CD4-positive, alpha-beta T cell treated with Interleukin-4 for 1 hour (primary cell): ENCODE results near the gene DISP2.
A peak's percentile ranks its signal among the peaks of the same experiment; 100 is the strongest.

ENCODE experiments used
- DNase-seq, 2 donors: peaks; one replicate each; pipeline ENCODE4 v3.0.0-alpha.2; 2020 to 2022

Gene DISP2, protein sequence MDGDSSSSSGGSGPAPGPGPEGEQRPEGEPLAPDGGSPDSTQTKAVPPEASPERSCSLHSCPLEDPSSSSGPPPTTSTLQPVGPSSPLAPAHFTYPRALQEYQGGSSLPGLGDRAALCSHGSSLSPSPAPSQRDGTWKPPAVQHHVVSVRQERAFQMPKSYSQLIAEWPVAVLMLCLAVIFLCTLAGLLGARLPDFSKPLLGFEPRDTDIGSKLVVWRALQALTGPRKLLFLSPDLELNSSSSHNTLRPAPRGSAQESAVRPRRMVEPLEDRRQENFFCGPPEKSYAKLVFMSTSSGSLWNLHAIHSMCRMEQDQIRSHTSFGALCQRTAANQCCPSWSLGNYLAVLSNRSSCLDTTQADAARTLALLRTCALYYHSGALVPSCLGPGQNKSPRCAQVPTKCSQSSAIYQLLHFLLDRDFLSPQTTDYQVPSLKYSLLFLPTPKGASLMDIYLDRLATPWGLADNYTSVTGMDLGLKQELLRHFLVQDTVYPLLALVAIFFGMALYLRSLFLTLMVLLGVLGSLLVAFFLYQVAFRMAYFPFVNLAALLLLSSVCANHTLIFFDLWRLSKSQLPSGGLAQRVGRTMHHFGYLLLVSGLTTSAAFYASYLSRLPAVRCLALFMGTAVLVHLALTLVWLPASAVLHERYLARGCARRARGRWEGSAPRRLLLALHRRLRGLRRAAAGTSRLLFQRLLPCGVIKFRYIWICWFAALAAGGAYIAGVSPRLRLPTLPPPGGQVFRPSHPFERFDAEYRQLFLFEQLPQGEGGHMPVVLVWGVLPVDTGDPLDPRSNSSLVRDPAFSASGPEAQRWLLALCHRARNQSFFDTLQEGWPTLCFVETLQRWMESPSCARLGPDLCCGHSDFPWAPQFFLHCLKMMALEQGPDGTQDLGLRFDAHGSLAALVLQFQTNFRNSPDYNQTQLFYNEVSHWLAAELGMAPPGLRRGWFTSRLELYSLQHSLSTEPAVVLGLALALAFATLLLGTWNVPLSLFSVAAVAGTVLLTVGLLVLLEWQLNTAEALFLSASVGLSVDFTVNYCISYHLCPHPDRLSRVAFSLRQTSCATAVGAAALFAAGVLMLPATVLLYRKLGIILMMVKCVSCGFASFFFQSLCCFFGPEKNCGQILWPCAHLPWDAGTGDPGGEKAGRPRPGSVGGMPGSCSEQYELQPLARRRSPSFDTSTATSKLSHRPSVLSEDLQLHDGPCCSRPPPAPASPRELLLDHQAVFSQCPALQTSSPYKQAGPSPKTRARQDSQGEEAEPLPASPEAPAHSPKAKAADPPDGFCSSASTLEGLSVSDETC (N-terminal part only)

GRCh38 chr15:40357723-40358470, at the start of gene DISP2:
Gene DISP2 (plus strand): TSS chr15:40358219. CDS start chr15:40358322, 103 bp downstream.
- DNase-seq, result peak; percentile 89 to 90

DNA sequence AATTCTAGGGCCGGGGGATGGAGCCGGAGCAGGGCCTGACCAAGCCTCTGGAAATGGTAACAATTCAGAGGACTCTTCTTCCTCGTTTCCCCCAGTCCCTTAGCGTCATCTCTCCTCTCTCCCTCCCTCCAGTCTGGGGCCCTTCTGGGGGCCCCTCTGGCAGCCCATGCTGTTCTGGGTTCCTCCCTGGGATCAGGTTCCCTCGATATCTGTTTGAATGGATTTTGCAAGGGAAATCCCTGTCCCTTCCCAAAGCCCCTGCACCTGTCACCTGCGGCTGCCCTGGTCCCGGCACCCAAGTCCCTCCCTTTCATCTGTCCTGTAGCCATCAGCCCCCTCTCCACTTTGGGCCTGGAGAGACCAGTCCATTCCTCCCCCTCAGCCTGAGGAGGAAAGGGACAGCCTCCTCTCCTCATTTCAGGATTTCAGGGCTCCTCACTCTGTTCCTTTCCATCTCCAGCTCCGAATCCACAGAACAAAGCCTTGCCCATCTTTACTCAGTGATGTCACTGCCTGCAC, 48.6 kb upstream of the DISP2 start:
- no peak for DNase-seq

DNA sequence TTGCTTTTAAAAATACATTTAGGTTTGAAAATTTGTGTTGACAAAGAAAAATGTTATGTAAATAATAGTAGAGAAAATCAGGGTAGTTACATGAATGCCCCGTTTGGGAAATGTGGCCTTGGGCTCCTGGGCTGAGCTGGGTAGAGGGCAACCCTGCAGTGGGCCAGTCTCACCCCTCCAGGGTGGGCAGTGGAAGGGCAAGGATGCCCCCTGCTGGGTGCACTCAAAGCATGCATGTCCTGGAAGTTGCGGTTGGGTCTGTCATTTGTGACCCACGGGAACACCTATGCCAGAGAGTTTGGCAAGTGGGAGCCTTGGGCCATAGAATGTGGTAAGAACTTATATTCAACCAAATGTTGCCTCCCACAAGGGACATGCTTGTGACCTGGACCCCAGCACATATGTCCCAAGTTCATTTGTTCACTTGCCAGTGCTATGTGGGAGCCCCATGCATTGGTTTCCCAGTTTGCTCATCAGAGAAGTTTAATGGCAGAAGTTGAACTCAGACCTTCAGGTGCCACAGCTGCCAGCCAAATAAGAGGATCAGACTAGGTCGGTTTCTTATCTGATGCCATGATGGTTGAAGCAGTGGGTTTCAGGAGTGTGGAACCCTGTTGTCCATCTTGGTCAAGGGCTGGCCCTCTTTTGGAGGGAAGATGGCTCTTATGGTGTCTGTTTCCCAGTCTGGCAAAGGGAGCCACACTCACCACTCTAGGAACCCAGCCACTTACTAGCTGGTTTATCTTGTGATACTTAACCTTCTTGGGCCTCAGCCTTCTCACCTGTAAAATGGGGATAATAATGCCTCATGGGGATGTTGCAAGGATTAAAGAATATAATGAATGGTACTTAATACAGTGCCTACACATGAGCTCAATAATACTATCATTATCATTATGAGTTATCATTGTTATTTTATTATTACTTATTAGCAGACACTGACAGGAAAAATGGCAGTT, 47.7 kb upstream of the DISP2 start:
- peak; percentile 68 to 71 for DNase-seq

- DNase-seq, result no peak
These were observed 47.0 kb upstream of the DISP2 start for GRCh38 chr15:40310993-40311392.

GRCh38 chr15:40312370-40313158, 45.5 kb upstream of the DISP2 start:
- DNase-seq, result no peak

DNA sequence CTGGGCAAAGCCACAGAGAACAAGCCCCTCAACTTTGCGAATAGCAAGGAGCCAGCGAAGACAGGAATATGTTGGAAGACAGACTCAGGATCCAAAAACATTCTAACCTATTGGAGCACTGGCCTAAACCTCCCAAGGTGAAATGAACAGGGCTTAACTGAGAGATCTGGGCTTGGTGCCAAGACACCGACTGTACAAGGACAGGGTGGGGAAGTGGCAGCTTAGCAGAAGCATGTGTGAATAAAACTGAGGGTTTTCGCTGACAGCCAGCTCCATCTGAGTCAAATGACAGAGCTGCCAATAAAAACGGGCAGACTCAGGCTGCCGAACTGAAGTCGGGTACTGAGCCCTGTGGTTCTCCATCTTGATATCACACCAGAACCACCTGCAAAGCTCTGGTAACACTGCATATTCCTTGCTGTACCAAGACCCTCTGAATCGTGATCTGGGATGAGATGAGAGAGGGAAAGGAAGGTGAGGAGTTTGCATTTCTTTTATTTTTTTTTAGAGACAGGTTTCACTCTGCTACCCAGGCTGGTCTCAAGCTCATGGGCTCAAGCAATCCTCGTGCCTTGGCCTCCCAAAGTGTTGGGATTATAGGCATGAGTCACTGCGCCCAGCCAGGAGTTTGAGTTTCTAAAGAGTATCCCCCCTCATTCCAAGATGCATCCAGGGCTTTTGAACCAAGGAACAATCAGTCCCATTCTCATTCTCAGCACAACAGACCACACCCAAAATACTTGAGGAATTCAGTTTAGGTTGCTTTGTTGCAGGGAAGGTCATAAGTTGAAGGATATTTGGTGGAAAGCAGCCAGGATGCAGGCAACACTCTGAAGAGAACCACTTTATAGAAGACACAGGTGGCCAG, 44.3 kb upstream of the DISP2 start:
- peak; percentile 64 to 66 for DNase-seq

DNA sequence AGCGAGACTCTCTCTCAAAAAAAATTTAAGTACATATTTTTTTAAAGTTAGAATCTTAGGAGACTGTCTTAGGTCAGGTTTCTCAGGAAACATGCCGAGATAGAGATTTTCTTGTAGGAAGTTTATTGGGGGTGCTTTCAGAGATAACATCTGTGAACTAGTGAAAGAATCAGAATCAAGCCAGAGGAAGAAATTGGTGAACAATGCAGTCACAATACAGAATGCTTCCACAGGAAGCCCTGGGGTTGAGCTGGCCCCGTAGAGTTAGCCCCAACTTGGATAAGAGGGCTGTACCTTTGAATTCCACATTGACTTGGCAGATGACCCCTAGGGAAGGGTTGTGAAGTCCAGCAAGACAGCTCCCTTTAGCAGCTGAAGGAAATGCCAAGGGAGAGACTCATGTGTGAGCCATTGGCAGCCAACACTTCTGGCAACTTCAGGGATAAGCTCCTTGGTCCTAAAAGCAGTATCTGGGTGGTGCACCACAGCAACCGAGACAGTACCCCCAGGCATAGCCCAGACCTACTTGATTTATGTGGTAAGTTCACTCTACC, 43.2 kb upstream of the DISP2 start:
- no peak for DNase-seq

DNA sequence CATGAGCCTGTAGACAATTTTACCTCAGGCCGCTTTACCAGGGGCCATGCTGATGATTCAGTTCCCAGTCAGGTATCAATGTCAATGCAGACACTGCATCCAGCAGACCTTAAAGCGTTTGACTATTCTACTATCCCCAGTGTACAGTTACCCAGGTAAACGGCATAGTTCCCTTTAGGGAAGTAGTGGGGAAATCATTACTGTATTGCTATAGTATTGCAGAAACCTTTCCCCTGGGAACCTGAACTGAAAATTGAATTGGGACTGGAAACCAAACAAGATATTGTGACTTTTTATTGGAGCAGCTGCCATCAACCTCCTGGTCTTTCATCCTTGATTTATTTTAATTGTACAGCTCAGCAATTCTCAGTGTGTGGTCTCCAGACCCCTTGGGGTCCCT, 41.1 kb upstream of the DISP2 start:
- DNase-seq, result no peak

- no peak for DNase-seq
These were observed 40.4 kb upstream of the DISP2 start for GRCh38 chr15:40317580-40317979.

- DNase-seq, result no peak
These were observed 37.6 kb upstream of the DISP2 start for GRCh38 chr15:40320409-40320808.

- DNase-seq, result peak; percentile 74 to 81
These were observed 37.1 kb upstream of the DISP2 start for GRCh38 chr15:40320931-40321371.

- DNase-seq, result no peak
These were observed 35.3 kb upstream of the DISP2 start for GRCh38 chr15:40322531-40323238.

DNA sequence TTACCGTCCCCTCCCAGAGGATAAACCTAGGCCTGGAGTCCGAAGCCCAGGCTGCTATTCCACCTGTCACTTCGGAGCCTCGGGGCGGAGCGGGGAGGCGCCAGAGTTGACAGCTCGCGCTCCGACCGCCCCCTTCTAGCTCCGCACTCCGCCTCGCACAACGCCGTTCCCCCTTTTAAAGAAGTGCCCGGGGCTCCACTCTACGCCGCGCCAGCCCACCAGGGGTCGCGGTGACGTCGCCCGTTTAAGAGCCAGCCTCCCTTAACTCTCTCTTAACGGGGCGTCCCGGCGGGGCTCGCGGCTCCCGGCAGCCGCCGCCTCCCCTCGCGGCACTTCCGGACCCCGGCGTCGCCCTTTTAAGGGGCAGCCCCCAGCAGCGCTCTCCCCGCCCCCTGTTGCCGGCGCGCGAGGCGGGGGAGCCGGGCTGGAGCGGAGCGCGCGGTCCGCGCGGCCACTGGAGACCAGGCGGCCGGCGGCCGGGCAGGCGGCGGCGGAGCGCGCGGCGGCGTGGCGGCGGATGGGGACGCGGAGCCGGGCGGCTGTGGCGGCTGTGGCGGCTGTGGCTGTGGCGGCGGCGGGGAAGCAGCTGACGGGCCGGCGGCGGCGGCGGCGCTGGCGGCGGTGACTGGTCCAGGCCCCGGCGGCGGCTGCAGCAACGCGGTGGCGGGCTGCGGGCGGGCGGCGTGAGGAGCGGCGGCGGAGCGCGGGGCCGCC, 34.6 kb upstream of the DISP2 start, which contains the start of gene INAFM2:
Gene INAFM2, plus strand, starts transcription at position 454 of the 714 bp plus-strand sequence. CDS start 364 bp downstream, outside the sequence.
- peak; percentile 93 to 94 for DNase-seq

DNA sequence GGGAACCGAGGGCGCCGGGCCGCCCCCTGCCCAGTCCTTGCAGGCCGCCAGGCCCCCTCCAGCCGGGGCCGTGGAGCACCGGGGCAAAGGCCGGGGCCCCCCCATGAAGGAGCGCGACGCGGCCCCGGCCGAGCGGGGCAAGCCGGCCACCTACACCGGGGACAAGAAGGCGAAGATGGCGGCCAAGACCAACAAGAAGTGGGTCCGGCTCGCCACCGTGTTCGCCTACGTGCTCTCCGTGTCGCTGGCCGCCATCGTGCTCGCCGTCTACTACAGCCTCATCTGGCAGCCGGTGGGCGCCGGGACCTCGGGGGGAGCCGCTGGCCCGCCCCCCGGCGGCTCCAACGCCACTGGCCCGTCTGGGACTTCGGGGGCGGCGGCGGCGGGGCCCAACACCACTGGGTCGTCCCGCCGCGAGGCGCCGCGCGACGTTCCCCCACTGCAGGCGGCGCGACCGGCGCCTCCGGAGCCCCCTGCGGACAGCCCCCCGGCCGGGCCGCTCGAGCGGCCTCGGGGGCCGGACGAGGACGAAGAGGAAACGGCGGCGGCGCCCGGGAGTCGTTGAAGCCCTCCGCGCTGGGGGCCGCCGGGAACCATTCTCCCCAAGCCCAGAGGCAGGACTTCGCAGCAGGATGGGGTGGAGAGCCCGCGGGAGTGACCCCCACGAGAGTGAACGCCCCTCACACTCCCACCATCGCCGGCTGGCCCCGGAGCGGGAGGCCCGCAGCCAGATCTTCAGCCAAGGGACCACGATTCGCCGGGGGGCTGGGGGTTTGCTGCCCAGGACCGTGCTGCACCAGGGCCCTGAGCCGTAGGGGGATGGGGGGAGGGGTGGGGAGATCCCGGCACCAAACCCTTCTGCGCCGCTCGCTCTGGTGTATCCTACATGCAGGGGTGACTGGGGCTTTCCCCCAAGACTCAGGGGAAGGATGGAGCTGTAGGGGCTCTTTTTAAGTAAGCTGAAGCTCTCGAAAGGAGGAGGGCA, 33.8 kb upstream of the DISP2 start:
- DNase-seq, result peak in 1 of 2 donors; percentile 21

GRCh38 chr15:40325188-40325587, 32.8 kb upstream of the DISP2 start:
- no peak for DNase-seq

DNA sequence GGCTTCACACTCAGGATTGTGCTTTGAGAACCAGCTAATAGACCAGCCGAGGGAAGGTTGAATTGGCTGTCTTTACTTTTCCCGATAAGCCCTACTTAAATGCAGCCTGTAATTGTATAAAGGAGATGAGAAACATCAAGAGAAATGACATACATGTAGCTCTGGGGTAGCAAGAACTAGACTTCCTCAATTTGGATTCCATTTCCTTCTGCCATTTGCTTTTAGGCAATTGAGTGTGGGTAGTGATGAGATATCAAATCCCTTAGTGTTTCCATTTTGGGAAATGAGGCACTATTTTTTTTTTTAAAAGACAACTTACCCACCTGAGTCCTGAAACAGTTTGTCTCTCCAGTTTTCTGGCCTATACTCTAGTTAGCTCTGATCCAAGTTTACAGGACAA, 32.3 kb upstream of the DISP2 start:
- DNase-seq, result no peak
